CD4-positive, alpha-beta T cell treated with Interleukin-15 for 1 hour (primary cell): ENCODE data around the gene TRMT1.

Experiments
- DNase-seq: peaks from one replicate; pipeline ENCODE4 v3.0.0-alpha.2; 2020

Gene TRMT1

GRCh38 chr19:13122980-13123957, 6.7 kb upstream of the TRMT1 start:
- no peak for DNase-seq

GRCh38 chr19:13122275-13122878, 5.8 kb upstream of the TRMT1 start:
- peak; percentile 33 for DNase-seq

- peak; percentile 25 for DNase-seq
These were observed 5.2 kb upstream of the TRMT1 start for GRCh38 chr19:13121551-13122274.

GRCh38 chr19:13120817-13121216, 4.3 kb upstream of the TRMT1 start:
- DNase-seq: no peak

GRCh38 chr19:13120031-13120430, 3.5 kb upstream of the TRMT1 start:
- DNase-seq: no peak

GRCh38 chr19:13119627-13120026, 3.1 kb upstream of the TRMT1 start:
- no peak for DNase-seq

GRCh38 chr19:13118424-13119193, 2.1 kb upstream of the TRMT1 start:
- peak; percentile 24 for DNase-seq

GRCh38 chr19:13117772-13118423, 1.4 kb upstream of the TRMT1 start, which contains the start of gene NACC1:
Gene NACC1, plus strand, starts transcription at chr19:13118264. Its CDS starts 16,944 bp downstream, at chr19:13135208.
- peak; percentile 92 for DNase-seq

GRCh38 chr19:13117176-13117771, 734 bp upstream of the TRMT1 start:
- no peak for DNase-seq

GRCh38 chr19:13115936-13116281, 631 bp downstream of the TRMT1 start:
- DNase-seq: no peak

- DNase-seq: no peak
These were observed 4.0 kb downstream of the TRMT1 start for GRCh38 chr19:13112555-13112954.

- DNase-seq: no peak
These were observed 6.4 kb downstream of the TRMT1 start for GRCh38 chr19:13110099-13110610.

- no peak for DNase-seq
These were observed 7.0 kb downstream of the TRMT1 start for GRCh38 chr19:13109361-13110098.

GRCh38 chr19:13104848-13105711, 11.5 kb downstream of the TRMT1 start:
- DNase-seq: peak; percentile 54

- DNase-seq: peak; percentile 92
These were observed 12.1 kb downstream of the TRMT1 start for GRCh38 chr19:13104360-13104847.

- no peak for DNase-seq
These were observed 12.8 kb downstream of the TRMT1 start for GRCh38 chr19:13103581-13104359.

- peak; percentile 81 for DNase-seq
These were observed 13.6 kb downstream of the TRMT1 start, which contains the start of gene LYL1 for GRCh38 chr19:13102666-13103580. Gene LYL1, minus strand, starts transcription at chr19:13102858. Its CDS starts 1,687 bp downstream, at chr19:13101171.

- no peak for DNase-seq
These were observed 14.2 kb downstream of the TRMT1 start for GRCh38 chr19:13102416-13102665.
